GM10266 (cell line): Measurements from ENCODE around the gene OR7G3.

ENCODE experiments used
- DNase-seq: peaks from one replicate; pipeline ENCODE4 v3.0.0; 2012; ENCODE audit errors: extremely low spot score
- CTCF ChIP-seq: IDR thresholded peaks from 2 replicates; pipeline ENCODE4 v1.5.1; 2012; ENCODE audit warnings: mild to moderate bottlenecking, low read depth; ENCODE audit not compliant: control insufficient read depth, insufficient read depth; ENCODE audit errors: missing control alignments

OR7G3 gene

DNA sequence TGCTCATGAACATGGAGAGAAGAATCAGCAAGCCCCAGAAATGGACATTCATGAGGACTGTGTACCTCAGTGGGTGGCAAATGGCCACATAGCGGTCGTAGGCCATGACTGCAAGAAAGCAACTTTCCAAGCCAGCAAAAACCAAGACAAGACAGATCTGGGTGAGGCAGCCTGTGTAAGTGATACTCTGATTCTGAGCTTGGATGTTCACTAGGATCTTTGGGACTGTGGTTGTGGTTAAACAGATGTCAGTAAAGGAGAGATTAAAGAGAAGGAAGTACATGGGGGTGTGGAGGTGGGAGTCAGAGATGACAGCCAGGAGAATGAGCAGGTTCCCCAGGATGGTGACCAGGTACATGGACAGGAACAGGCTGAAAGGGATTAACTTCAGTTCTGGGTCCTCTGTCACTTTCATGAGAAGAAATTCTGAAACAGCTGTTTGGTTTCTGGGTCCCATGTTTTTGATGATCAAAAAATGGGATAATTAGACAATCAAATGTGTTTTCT lies 11.4 kb downstream of the OR7G3 start, which contains the start of gene OR7G1:
TSS of gene OR7G1 (minus strand) at position 457 of the 507 bp plus-strand sequence. CDS start at position 457, 0 bp downstream.
- TF ChIP-seq CTCF = no peak
- DNase-seq = no peak

DNA sequence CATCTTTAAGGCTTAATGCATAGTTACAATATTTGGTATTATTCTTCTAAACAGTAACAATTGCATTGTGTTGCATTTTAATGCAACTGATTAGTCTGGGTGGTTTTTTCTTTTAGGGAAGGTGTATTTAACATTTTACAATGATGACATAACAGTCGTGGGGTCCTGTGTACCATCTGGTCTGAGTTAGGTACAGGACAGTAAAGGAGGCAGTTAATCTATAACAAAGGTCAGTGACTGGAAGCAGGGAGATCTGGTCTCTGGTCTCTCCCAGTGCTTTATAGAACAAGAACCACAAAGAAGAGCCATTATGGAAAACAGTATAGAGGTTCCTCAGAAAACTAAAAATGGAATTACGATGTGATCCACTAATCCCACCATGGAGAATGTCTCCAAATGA lies 16.8 kb downstream of the OR7G3 start:
- TF ChIP-seq CTCF = no peak
- DNase-seq = no peak

DNA sequence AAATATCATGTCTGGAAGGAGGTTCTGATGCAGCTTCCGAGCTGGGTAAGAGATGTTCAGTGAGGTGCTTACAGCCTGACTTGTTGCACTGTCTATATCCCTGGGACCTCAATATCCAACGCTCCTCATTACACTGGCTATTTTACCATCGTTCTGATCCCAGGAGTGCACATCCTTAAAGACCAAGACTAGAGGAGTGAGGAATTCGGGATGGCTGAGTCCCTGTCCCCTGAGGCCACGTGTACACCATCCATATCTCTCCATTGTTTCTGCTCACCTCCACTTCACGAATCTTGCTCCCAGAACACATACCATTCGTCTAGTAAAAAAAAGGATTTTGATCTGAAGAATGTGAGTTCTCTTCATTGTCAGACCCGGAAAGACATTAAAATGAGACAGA lies 19.4 kb downstream of the OR7G3 start, which contains the start of gene OR7G2:
TSS of gene OR7G2 (minus strand) at position 101 of the 400 bp plus-strand sequence. CDS start 4,232 bp downstream, outside the sequence.
- TF ChIP-seq CTCF = no peak
- DNase-seq = no peak

- TF ChIP-seq CTCF = no peak
- no peak for DNase-seq
Observed at GRCh38 chr19:9086761-9087160, 40.0 kb downstream of the OR7G3 start, which contains the start of gene OR1M1. Gene OR1M1, plus strand, starts transcription at chr19:9087061. Its CDS starts 6,184 bp downstream, at chr19:9093245.

GRCh38 chr19:9078651-9079050 lies 48.1 kb downstream of the OR7G3 start:
- no peak for TF ChIP-seq CTCF
- DNase-seq = no peak

DNA sequence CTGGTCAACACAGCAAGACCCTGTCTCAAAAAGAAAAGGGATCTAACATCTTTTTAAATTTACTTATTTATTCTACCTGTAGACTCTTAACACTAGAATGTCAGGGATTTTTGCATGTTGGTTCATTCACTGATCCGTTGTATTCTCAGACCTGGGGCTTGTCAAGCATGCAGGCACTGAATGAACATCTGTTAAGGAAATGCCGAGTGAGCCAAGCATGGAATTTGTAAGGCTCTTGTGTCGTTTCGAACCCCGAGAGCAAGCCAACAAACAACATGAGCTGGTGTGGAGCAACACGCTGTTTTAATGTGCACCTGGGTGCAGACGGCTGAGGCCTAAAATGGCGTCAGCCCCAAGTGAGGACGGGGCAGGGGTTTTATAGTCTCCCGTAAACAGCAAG lies 49.8 kb downstream of the OR7G3 start:
- DNase-seq = no peak
- TF ChIP-seq CTCF = no peak
